Adrenal gland (tissue), 5 donors: ENCODE results near the gene VTCN1.
"Not testable (repeated sequence)": the region's sequence is repeated elsewhere in the genome, so short reads cannot be mapped to it uniquely, and the experiment has no call there.

Source experiments
- CTCF ChIP-seq, 6 experiments: fragments of 450-650 bp in 4 of 6; fragments of 200-600 bp in 2 of 6; sonication (generic) in 1 of 6; IDR thresholded peaks; 1 replicate in 5 of 6; 2 replicates in 1 of 6; pipeline versions ENCODE4 v1.5.1 to v1.8.0; 2016 to 2021; ENCODE audit warnings: antibody characterized with exemption in 6 of 6, mild to moderate bottlenecking in 2 of 6, moderate library complexity in 1 of 6
- POLR2A ChIP-seq, 2 donors: fragments of 450-650 bp; IDR thresholded peaks; one replicate each; pipeline ENCODE4 v1.6.1; 2017; ENCODE audit warnings: antibody characterized with exemption in 2 of 2, mild to moderate bottlenecking in 2 of 2, moderate library complexity in 1 of 2
- donor health status: DM: no; HTN: no; CAD: no.

DNA sequence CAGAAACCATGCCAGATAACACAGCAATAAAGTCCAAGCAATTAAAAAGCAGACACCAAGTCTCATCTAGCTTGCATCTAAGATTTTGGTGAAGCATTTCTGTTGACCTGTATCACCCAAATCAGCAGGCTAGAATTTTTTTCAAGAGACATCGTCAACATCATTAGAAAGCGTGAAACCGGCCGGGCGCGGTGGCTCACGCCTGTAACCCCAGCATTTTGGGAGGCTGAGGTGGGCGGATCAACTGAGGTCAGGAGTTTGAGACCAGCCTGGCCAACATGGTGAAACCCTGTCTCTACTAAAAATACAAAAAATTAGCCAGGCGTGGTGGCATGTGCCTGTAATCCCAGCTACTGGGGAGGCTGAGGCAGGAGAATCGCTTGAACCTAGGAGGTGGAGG, 91.6 kb downstream of the VTCN1 start:
- not testable (repeated sequence) for TF ChIP-seq CTCF, POLR2A (IDR thresholded peaks at IDR 0.05)
